Right forelimb (tissue), 1 donor: ENCODE data around the gene CAMK2N1.
"Not testable (repeated sequence)": the region's sequence is repeated elsewhere in the genome, so short reads cannot be mapped to it uniquely, and the experiment has no call there.

Source experiments
- DNase-seq: peaks from one replicate; pipeline ENCODE4 v3.0.0-alpha.2; 2018

Gene CAMK2N1

DNA sequence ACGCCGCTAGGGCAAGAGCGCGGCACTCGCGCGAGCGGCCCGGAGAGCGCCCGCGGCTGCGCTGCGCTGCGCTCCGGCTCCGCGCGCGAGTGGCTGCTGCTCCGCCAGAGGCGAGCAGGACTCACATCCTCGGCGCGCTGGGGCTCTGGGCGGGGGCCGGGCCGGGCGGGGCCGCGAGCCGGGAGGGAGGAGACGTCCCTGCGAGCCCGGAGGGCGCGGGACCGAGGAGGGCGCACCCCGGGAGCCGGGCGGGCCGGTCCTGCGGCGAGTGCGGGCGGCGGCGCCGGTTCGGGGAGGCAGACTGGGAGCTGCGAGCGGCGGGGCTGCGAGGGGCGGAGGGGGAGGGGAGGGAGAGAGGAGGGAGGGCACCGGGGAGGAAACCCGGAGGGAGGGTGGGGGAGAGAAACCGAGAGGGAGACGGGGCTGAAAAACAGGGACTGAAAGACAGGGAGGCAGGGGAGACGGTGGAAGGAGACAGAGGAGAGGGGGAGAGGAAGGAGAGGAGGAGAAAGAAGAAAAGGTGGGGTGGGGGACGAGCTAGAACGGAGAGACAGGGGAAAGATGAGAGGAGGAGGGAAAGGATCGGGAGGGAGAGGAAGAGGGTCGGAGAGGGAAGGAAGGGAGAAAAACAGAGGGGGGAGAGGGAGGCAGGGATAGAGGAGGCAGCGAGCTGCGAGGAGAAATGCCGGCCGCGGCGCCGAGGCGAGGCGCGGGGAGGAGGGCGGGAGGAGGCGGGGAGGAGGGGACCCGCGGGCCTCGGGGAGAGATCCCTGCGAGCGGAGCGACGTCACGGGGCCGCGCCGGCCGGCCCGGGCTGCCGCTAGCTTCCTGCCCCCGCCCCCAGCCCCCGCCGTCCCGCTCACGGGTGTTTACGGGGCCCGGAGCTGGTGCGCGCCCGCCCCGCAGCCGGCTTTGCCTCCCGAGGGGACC is at the start of gene CAMK2N1:
Gene CAMK2N1 (minus strand): TSS at position 684 of the 930 bp plus-strand sequence. CDS start 831 bp downstream, outside the sequence.
- peak; percentile 65 for DNase-seq

DNA sequence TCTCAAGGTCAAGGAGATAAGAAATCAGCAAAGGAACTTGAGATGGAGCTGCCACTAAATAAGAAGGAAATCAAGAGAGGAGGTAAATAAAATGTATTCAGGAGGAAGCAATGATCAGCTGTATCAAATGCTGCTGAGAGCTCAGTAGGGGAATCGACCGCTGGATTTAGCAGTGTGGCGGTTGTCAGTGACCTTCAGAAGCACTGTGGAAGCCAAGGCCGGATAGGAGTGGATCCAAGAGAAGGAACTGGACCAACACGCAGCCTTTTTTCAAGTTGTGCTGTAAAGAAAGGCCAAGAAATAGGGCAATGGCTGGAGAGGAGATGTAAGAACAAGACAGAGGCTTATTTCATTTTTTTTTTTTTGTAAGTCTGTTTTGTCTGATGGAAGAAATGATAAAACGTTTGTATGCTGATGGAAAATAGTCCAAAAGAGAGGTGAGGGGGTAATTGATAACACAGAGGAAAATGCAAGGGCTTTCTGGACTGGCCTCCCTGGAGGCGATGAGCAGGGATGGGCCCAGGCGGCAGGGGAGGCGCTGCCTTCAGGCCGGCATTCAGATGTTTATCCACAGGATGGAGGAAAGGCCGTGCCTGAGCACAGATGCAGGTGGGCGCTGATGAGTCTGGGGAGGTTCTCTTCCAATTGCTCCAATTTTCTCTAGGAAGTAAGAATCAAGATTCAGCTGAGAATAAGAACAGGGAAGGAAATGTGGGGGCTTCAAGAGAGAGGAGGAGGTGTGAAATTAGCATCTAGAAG is 48.8 kb upstream of the CAMK2N1 start:
- no peak for DNase-seq

- DNase-seq = no peak
Observed at GRCh38 chr1:20533635-20534034, 47.6 kb upstream of the CAMK2N1 start.

GRCh38 chr1:20530901-20531300 is 44.9 kb upstream of the CAMK2N1 start:
- DNase-seq = no peak

- DNase-seq = no peak
Observed at GRCh38 chr1:20530306-20530705, 44.3 kb upstream of the CAMK2N1 start.

GRCh38 chr1:20528221-20528620 is 42.2 kb upstream of the CAMK2N1 start:
- DNase-seq = no peak

DNA sequence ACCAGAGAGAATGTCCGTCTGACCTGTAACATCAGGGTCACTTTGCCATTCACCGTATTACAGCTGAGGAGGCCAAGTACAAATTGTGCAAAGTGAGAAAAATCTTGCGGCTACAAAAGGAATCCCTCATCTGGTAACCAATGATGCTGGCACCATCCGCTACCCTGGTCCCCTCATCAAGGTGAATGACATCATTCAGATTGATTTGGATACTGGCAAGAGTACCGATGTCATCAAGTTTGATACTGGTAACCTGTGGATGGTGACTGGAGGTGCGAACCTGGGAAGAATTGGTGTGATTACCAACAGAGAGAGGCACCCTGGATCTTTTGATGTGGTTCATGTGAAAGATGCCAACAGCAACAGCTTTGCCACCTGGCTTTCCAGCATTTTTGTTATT is 40.3 kb upstream of the CAMK2N1 start:
- no peak for DNase-seq

- DNase-seq = peak; percentile 84
Observed at GRCh38 chr1:20521960-20522861, 36.2 kb upstream of the CAMK2N1 start.

DNA sequence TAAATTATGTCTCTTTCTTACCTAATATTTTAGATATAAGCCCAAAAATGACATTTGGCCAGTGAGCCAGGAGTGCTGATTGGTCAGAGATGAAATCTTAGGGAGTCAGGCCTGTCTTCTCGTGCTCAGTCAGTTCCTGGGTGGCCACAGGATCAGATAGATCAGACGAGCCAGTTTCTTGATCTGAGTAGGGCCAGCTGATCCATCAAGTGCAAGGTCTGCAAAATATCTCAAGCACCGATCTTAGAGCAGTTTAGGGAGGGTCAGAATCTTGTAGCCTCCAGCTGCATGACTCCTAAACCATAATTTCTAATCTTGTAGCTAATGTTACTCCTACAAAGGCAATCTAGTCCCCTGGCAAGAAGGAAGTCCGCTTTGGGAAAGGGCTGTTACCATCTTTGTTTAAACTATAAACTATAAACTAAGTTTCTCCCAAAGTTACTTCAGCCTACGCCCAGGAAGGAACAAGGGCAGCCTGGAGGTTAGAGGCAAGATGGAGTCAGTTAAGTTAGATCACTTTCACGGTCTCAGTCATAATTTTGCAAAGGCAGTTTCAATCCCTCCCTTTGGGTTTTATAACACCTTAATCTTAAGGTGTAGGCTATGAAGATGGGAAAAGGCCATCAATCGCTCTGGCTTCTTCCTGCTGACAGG is 33.7 kb upstream of the CAMK2N1 start:
- not testable (repeated sequence) for DNase-seq

DNA sequence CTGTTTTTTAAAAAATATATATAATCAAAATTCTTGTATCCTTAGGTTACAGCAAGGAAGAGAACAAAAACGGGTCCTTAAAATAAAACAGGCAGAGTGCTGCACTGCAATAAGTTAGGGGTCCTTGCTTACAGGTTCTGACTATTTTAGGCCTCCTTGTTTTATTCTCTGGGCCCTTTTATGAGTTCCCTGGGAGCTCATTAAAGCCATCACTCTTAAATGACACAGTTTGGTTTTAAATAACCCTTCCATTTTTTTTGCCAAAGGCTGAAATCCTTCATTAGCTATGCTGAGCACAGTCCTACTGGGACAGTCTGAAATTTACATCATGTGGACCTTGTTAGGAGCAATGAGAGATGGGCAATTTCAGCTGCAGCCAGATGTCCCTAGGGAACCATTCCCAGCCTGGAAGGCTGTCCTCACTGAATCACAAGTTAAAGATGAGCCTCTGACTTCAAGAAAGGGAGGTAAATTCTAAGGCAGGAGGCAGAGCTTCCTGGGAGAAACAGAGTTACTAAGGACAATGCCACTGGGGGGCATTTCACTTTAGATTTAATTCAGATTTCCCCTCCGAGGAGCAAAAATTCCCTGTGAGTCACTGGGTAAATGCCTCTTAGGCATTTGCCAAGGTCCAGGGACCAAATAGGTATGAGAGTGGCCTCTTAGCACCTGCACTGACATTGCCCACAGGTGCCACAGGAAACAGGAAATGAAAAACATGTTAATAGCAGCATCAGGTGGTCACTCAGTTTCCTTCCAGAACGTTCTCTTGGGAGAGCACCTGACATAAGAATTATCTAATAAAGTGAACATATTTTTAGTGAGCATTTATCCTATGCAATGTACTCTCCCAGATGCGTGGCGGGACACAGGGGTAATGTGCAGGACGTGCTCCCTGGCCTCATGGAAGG is 25.8 kb upstream of the CAMK2N1 start:
- no peak for DNase-seq

- no peak for DNase-seq
Observed at GRCh38 chr1:20508411-20508771, 22.4 kb upstream of the CAMK2N1 start.

DNA sequence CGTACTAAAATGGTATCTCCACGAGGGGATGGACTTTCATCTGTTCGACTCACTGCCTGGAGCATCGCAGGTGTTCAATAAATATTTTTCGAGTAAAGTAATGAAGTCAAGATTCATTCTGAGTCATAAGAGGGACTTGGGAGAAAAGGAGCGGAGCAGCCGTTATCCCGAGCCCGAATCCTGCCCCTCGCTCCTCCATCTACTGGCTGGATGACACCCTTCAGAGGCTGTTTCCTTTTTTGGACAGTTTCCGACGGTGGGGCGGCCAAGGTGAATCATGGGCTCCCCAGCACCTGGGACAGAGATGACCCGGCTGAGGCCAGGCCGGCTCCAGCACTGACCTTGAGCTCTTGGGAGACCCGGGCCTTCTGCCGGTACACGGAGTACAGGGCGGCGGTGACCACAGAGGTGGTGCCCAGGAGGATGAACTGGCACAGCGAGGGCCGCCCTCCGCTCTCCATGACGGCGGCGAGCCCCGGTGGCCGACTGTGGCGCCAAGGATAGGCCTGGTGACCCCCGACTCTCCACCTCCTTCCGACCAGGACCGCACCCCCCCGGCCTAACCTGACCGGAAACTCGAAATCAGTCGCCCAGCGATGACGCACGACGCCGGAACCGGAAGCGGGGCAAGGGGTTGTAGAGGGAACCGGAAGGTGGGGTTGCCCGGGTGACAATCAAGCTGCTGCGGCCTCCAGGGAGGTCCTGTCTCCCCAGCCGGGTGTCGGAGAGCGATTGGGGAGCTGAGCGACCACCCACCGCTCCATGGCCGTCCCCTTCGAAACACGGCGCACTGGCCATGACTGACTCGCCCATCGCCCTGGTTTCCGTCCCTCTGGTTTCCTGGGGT is 21.8 kb upstream of the CAMK2N1 start, which contains the start of gene MUL1:
Gene MUL1 (minus strand): TSS at position 588 of the 847 bp plus-strand sequence. CDS start 127 bp downstream, at position 461.
- DNase-seq = peak; percentile 97

- DNase-seq = no peak
Observed at GRCh38 chr1:20507248-20507563, 21.2 kb upstream of the CAMK2N1 start.

GRCh38 chr1:20505488-20505887 is 19.5 kb upstream of the CAMK2N1 start:
- DNase-seq = no peak

DNA sequence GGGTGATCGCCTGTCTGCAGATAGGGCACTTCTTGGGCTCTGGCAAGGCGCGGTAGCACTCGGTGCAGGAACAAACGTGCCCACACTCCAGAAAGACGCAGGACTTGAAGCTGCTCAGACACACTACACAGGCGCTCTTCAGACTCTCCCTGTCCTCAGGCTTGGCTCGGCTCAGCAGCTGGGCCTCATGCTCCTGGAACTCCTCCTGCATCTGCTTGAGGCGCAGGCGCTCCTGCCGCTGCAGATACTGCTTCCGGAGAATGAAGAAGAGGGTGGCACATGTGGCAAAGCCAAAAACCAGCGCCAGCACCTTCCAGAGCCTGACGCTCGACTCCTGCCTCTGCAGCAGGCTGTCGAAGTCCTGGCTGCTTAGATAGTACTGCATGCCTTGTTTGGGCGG is 14.7 kb upstream of the CAMK2N1 start:
- no peak for DNase-seq

GRCh38 chr1:20499718-20500117 is 13.7 kb upstream of the CAMK2N1 start:
- no peak for DNase-seq

DNA sequence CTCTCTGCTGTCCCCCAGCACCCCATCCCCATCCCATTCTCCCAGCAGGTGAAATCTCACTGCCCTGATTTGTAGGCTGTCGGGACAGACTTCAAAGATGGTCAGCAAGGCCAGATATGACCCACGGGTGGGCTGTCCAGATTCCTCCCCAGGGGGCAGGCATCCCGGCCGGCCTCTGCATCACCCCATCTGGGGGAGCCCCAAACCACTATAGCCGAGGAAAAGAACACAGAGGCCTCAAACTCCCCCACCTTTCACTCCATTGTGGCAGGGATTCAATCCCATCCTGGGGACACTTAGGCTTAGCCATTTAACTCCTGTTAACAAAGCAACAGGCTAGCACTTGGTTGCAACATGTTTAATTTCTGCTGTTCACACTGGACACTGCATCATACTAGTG is 13.1 kb upstream of the CAMK2N1 start:
- no peak for DNase-seq

GRCh38 chr1:20498116-20498515 is 12.1 kb upstream of the CAMK2N1 start:
- DNase-seq = no peak

DNA sequence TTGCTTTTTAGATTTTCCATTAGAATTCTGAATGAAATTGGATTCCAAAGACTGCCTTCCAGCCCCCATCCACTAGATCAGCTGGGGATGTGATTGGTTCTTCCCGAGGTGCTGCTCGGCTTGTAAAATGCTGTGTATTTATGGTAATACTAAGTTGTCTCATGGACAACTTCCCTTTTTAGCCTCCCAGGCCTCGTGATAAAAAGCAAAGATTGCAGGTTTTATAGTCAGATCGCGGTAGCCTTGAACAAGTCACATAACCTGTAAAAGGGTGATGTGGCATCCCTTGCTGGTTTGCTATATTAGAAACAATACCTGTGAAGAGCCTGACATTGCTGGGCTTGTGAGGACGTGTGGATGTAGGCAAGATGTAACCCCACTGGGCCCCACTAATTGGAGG is 11.5 kb upstream of the CAMK2N1 start:
- no peak for DNase-seq

GRCh38 chr1:20496725-20497383 is 10.8 kb upstream of the CAMK2N1 start:
- DNase-seq = not testable (repeated sequence)
